Measurements from ENCODE around the gene TMEM209. TPM values are rescaled to one million over a fixed set of nuclear protein-coding genes. Genes with fewer than 3 reads are reported as not detected.

The TMEM209 gene
- total RNA-seq, 2 donors from 2014 or later: 7.3 to 8.8 TPM

- H3K27ac ChIP-seq: no peak overlapping the region
- DNase-seq (ENCODE audit: low spot score): no peak
- no peaks in the 10 kb centered on the region for H3K27me3 ChIP-seq
- no peaks in the 10 kb centered on the region for H3K4me1 ChIP-seq
- no peak overlapping the region for H3K4me3 ChIP-seq
- no peaks in the 10 kb centered on the region for H3K9me3 ChIP-seq
- no peak for TF ChIP-seq CTCF (IDR thresholded peaks at IDR 0.05)
- H3K36me3 ChIP-seq: no peaks in the 10 kb centered on the region
Measured at GRCh38 chr7:130210181-130210935, 5.2 kb upstream of the TMEM209 start.

- peaks cover 0 to 6% of the 10 kb centered on the region in 2 donors for H3K4me1 ChIP-seq
- no peak for TF ChIP-seq CTCF (IDR thresholded peaks at IDR 0.05)
Measured at GRCh38 chr7:130208516-130208915, 3.3 kb upstream of the TMEM209 start.

GRCh38 chr7:130207642-130208041 lies 2.4 kb upstream of the TMEM209 start, which contains the start of gene SSMEM1:
TSS of gene SSMEM1 (plus strand) at chr7:130207860. CDS start at chr7:130207911, 51 bp downstream.
- Histone ChIP-seq H3K4me3 (no peak within 1 kb of the TSS), H3K27ac (no peak within 1 kb of the TSS), H3K9me3 (no peaks in the 10 kb centered on the region), H3K27me3 (no peaks in the 10 kb centered on the region), H3K36me3 (peaks cover 9% of the 10 kb centered on the region), H3K4me1 (peaks cover 0 to 6% of the 10 kb centered on the region in 2 donors)
- no peak for TF ChIP-seq CTCF (IDR thresholded peaks at IDR 0.05)
- DNase-seq (ENCODE audit: low spot score): no peak

More at GRCh38 chr7:130208516-130208915, 3.3 kb upstream of the TMEM209 start:
- no peak overlapping the region for H3K4me3 ChIP-seq
- no peaks in the 10 kb centered on the region for H3K9me3 ChIP-seq
- DNase-seq (ENCODE audit: low spot score): no peak
- H3K36me3 ChIP-seq: peaks cover under 1% of the 10 kb centered on the region
- no peaks in the 10 kb centered on the region for H3K27me3 ChIP-seq
- no peak overlapping the region for H3K27ac ChIP-seq

- no peak overlapping the region for H3K27ac ChIP-seq
- H3K4me3 ChIP-seq: no peak overlapping the region
- H3K27me3 ChIP-seq: no peaks in the 10 kb centered on the region
- peaks cover 15% of the 10 kb centered on the region for H3K36me3 ChIP-seq
- H3K9me3 ChIP-seq: no peaks in the 10 kb centered on the region
- TF ChIP-seq CTCF (IDR thresholded peaks at IDR 0.05): no peak
- H3K4me1 ChIP-seq: peaks cover 0 to 6% of the 10 kb centered on the region in 2 donors
- no peak for DNase-seq (ENCODE audit: low spot score)
Measured at GRCh38 chr7:130207033-130207432, 1.8 kb upstream of the TMEM209 start.

GRCh38 chr7:130201796-130202195 lies 3.4 kb downstream of the TMEM209 start:
- H3K36me3 ChIP-seq: peaks cover 44% of the 10 kb centered on the region
- no peak overlapping the region for H3K27ac ChIP-seq
- TF ChIP-seq CTCF (IDR thresholded peaks at IDR 0.05): no peak
- DNase-seq (ENCODE audit: low spot score): no peak
- H3K9me3 ChIP-seq: no peaks in the 10 kb centered on the region
- peaks cover 0 to 6% of the 10 kb centered on the region in 2 donors for H3K4me1 ChIP-seq
- H3K4me3 ChIP-seq: no peak overlapping the region
- H3K27me3 ChIP-seq: no peaks in the 10 kb centered on the region

All from right atrium auricular region (tissue), 2 donors.